Chondrocyte (in vitro differentiated cells): ENCODE measurements around the gene DPP6. TPM values are rescaled to one million over a fixed set of nuclear protein-coding genes. Genes with fewer than 3 reads are reported as not detected.

Experiments used
- DNase-seq: peaks from one replicate; pipeline ENCODE4 v3.0.0; 2021; ENCODE audit warnings: mixed read lengths, low spot score
- H3K27ac Mint-ChIP-seq: one replicate; pipeline ENCODE4 v1.8.0; 2021; ENCODE audit warnings: mild to moderate bottlenecking, moderate library complexity, mixed read lengths; ENCODE audit not compliant: unreplicated experiment
- H3K27me3 Mint-ChIP-seq: 2 replicates; pipeline ENCODE4 v1.8.0; 2021; ENCODE audit warnings: low read depth, mixed read lengths
- H3K36me3 Mint-ChIP-seq: 2 replicates; pipeline ENCODE4 v1.8.0; 2021; ENCODE audit warnings: low read depth, mixed read lengths
- H3K4me1 Mint-ChIP-seq: 2 replicates; pipeline ENCODE4 v1.8.0; 2021; ENCODE audit warnings: low read depth, mild to moderate bottlenecking, mixed read lengths
- H3K4me3 Mint-ChIP-seq: one replicate; pipeline ENCODE4 v1.8.0; 2021; ENCODE audit warnings: mild to moderate bottlenecking, moderate library complexity, mixed read lengths; ENCODE audit not compliant: unreplicated experiment
- H3K9me3 Mint-ChIP-seq: 2 replicates; pipeline ENCODE4 v1.8.0; 2021; ENCODE audit warnings: low read depth, mixed read lengths
- CTCF ChIP-seq: fragments of 200-600 bp; sonication (generic); IDR thresholded peaks from 2 replicates; pipeline ENCODE4 v1.5.0; 2021; ENCODE audit warnings: antibody characterized with exemption, mild to moderate bottlenecking, moderate library complexity
- total RNA-seq: library from RNA; stranded (reverse); gene quantifications from 3 replicates; pipeline ENCODE4 v1.2.1, GENCODE V29; 2021

Gene DPP6
- total RNA-seq, 1 donor from 2014 or later, result not detected

- Mint-ChIP-seq H3K36me3 (no peaks in the 10 kb centered on the region), H3K4me3 (no peak overlapping the region), H3K27me3 (no peaks in the 10 kb centered on the region), H3K9me3 (peaks cover 7% of the 10 kb centered on the region), H3K4me1 (no peaks in the 10 kb centered on the region), H3K27ac (no peak overlapping the region)
- no peak for TF ChIP-seq CTCF
- no peak for DNase-seq
Observed at GRCh38 chr7:154884348-154884920, 832.2 kb downstream of the DPP6 start.

- Mint-ChIP-seq H3K4me1 (no peaks in the 10 kb centered on the region), H3K27ac (no peak overlapping the region), H3K4me3 (no peak overlapping the region), H3K27me3 (no peaks in the 10 kb centered on the region), H3K9me3 (peaks cover 7% of the 10 kb centered on the region), H3K36me3 (no peaks in the 10 kb centered on the region)
- TF ChIP-seq CTCF, result no peak
- no peak for DNase-seq
Observed at GRCh38 chr7:154886591-154886990, 834.4 kb downstream of the DPP6 start.

- DNase-seq, result no peak
- no peaks in the 10 kb centered on the region for H3K4me1 Mint-ChIP-seq
- H3K9me3 Mint-ChIP-seq, result peaks cover 7% of the 10 kb centered on the region
- TF ChIP-seq CTCF, result no peak
- no peaks in the 10 kb centered on the region for H3K36me3 Mint-ChIP-seq
- H3K4me3 Mint-ChIP-seq, result no peak overlapping the region
- H3K27ac Mint-ChIP-seq, result no peak overlapping the region
- H3K27me3 Mint-ChIP-seq, result no peaks in the 10 kb centered on the region
Observed at GRCh38 chr7:154888690-154889089, 836.5 kb downstream of the DPP6 start.

GRCh38 chr7:154892459-154892858 lies 840.3 kb downstream of the DPP6 start:
- DNase-seq, result no peak
- TF ChIP-seq CTCF, result no peak
- H3K9me3 Mint-ChIP-seq, result peaks cover 7% of the 10 kb centered on the region
- H3K36me3 Mint-ChIP-seq, result no peaks in the 10 kb centered on the region
- H3K4me3 Mint-ChIP-seq, result no peak overlapping the region
- no peaks in the 10 kb centered on the region for H3K27me3 Mint-ChIP-seq
- H3K4me1 Mint-ChIP-seq, result no peaks in the 10 kb centered on the region
- H3K27ac Mint-ChIP-seq, result no peak overlapping the region

GRCh38 chr7:154896076-154896475 lies 843.9 kb downstream of the DPP6 start:
- no peak for DNase-seq
- Mint-ChIP-seq H3K9me3 (no peaks in the 10 kb centered on the region), H3K4me3 (no peak overlapping the region), H3K27ac (no peak overlapping the region), H3K4me1 (no peaks in the 10 kb centered on the region), H3K36me3 (no peaks in the 10 kb centered on the region), H3K27me3 (no peaks in the 10 kb centered on the region)
- no peak for TF ChIP-seq CTCF
